CD4-positive, alpha-beta T cell treated with Interleukin-15 for 4 hours (primary cell): ENCODE measurements around the gene SCUBE1.

Experiments
- DNase-seq: peaks from one replicate; pipeline ENCODE4 v3.0.0-alpha.2; 2020; ENCODE audit warnings: low spot score

Gene SCUBE1

DNA sequence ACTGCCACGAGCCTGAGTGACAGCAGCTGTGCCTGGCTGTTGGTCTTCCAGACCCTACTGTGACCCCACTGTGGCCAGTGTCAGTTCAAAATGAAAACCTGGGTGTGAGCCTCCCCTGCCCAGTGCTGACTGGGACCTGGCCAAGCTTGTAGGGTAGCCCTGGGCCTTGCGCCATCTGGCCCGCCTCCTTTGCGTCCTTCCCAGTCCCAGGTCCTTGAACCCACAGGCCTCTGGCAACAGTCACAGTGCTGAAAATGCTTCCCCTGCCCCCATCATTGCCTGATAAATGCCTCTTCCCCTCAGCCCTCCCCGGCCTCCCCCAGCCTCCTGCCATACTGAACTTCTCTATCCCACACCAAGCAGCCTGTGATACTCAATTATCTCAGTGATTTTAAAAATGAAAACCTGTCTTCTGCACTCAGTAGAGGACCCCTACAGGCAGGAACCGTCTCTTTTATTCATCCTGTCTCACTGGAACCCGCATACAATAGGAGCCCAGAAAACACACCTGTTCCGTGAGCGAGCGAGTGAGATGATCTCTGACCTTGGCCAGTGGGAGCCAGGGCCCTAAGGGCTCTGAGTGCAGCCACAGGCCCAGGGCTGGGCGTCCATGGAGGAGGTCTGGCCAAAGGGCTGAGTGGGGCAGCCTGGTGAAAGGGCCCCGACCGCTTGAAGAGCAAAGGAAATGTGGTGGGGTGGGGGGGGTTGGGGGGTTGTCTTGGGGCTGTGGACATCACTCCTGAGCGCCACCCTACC lies 106.6 kb downstream of the SCUBE1 start:
- no peak for DNase-seq

DNA sequence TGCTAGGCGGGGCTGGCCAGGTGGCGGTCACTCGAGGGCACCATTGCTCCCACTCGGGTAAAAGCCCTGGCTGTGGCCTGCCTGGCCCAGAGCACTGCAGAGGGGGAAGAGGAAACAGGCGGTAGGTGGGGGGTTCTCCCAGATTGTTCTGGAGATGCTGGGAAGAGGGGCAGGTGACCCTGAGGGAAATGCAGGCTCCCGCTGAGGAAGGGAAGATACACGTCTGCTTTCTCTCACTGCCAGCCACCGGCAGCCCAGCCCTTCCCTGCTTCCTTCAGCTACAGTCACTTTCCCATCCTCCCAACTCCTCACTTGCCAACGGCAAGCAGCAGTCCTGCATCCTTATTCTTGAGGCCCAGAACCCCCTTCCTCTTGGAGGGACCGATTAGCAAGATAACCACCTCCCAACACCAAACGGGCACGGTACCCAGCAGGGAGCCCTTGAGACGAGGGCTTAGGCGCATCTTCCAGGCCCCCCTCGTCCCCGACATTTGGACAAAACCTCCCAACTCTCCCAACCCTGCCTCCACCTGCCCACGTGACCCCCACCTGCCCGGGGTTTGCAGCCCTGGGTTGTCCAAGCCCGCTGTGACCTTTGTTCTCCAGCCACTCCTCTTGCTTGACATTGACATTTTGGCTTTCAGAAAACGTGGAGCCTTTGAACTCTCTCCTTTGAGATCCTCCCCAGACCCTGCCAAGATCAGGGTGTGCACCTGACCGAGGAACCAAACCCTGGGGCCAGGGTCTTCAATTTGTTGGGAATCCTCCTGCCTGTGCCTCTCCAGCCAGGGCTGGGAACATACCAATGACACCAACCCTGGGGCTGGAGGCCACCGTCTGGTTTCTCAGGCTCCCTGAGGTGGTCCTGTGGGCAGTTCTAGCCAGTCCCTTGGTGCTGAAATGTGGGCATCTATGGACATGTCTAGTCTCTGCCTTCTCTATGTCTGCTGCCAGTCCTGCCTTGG lies 107.4 kb downstream of the SCUBE1 start:
- no peak for DNase-seq

DNA sequence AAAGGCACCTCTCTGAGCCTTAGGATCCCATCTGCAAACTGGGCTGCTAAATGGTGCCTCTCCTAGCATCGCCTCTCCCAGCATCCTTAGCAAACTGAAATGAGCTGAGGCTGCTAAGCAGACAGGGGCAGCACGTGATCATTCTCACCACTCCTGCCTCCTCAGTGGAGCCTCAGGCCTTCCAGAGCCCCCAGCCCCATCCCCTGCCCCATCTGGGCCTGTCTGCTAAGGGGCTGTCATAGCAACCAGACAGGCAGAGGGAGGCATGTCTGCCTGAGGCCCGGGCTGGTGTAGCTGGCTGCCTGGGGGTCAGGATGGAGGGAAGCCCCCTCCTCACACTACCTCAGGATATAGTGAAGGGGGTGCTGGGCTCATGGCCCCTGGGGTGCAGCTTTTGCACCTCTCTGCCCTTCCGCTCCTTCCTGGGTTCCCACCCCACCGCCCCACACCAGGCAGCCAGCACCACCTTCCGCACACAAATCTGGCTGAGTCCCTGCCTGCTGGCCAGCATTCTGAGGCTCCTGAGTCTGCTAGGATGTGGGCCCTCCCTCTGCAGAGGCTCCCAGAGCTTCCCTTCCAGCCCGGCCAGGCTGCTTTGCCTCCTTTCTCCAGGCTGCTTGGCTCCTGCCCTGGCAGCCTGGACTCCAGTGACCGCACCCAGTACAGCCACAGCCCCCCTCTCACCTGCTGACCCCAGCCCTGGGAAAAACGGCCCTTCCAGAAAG lies 108.7 kb downstream of the SCUBE1 start:
- DNase-seq = no peak

DNA sequence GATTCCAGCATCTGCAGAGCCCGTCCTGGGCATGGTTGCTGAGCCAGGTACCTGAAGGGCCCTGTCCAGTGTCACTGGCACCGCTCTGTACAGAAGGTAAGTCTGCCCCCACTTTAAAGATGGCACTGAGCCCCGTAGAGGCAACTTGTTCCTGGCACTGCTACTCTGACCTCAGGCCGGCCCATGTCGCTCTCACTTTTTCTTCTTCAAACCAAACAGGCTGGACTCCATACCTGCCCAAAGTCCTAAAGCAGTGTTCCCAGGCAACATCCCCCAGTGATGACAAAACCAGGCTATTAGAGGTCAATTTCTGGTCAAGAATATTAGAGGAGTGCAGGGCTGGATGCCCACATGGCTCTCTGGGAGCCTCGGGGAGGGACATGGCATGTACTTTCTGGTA lies 109.6 kb downstream of the SCUBE1 start:
- DNase-seq = no peak

DNA sequence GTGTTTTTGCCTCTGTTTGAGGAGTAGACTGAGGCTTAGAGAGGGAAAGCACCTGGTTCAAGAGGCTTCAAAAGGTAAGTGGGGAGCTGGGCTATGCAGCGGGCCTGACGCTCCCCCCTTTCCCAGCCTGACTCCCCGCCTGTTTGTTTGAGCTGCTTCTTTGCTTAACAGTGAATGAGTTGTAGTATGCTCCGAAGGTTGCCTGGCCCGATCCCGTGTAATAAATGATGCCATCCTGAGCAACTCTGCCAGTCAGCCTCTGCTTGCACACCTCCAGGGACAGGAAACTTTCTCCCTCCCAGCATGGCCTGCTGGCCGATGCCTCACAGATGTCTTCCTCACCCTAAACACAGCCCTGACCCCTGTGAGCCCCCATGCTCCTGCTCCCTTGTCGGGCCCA lies 110.7 kb downstream of the SCUBE1 start:
- DNase-seq = no peak

- no peak for DNase-seq
These were observed 111.5 kb downstream of the SCUBE1 start for GRCh38 chr22:43231724-43232034.

- peak; percentile 57 for DNase-seq
These were observed 112.0 kb downstream of the SCUBE1 start for GRCh38 chr22:43230971-43231723.

GRCh38 chr22:43230571-43230970 lies 112.6 kb downstream of the SCUBE1 start:
- DNase-seq = no peak

DNA sequence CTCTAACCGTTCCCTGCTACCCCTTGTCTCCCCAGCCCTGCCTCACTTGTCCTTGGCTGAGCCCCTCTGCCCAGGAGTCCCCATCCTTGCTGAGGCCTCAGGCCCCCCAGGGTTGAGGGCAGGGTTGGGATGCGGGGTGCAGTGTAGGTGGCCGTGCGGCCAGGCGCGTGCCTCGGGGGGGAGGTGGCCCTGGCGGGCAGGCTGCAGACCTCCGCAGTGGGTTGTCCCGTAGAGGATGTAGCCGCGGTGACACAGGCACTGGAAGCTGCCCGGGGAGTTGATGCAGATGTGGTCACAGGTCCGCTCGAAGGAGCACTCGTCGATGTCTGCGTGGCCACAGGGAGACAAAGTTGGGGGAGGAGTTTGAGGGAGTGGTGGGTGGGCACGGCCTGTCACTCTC lies 114.3 kb downstream of the SCUBE1 start:
- no peak for DNase-seq

- DNase-seq = no peak
These were observed 114.8 kb downstream of the SCUBE1 start for GRCh38 chr22:43228330-43228729.

DNA sequence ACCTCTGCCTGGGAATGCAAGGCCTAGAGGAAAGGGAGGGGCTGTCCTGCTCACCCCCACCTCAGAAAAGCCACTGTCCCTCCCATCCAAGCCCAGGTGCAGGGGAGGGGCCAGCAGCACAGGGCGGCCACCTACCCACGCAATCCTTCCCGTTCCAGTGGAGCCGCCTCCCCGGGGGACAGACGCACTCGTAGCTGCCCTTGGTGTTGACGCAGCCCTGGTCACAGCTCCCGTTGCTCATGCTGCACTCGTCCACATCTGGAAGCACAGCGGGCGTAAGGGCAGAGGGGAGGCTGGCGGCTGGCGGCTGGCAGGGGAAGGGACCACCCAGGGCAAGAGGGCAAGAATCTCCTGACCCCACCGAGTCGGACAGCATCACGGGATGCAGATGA lies 115.9 kb downstream of the SCUBE1 start:
- DNase-seq = no peak

- DNase-seq = no peak
These were observed 116.6 kb downstream of the SCUBE1 start for GRCh38 chr22:43226377-43227238.

- DNase-seq = no peak
These were observed 117.6 kb downstream of the SCUBE1 start for GRCh38 chr22:43225609-43226008.

DNA sequence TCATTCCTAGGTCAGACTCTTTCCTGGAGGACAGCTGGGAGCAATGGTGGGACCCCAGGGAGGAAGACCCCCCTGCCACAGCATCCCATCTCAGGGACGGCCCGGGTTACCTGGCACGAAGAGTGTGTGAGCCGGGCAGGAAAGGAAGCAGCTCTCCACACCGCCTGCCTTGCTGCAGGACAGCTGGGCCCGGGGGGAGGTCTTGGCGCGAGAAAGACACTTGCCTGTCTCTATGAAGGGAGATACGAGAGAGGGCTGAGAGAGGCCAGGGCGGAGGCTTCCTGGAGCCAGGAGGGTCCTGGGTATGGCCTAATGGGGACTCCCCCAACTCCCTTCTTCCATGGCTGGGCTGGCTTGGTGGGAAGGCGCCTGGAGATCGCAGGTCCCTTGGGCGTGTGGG lies 120.2 kb downstream of the SCUBE1 start:
- DNase-seq = no peak

GRCh38 chr22:43222262-43222661 lies 120.9 kb downstream of the SCUBE1 start:
- DNase-seq = no peak

DNA sequence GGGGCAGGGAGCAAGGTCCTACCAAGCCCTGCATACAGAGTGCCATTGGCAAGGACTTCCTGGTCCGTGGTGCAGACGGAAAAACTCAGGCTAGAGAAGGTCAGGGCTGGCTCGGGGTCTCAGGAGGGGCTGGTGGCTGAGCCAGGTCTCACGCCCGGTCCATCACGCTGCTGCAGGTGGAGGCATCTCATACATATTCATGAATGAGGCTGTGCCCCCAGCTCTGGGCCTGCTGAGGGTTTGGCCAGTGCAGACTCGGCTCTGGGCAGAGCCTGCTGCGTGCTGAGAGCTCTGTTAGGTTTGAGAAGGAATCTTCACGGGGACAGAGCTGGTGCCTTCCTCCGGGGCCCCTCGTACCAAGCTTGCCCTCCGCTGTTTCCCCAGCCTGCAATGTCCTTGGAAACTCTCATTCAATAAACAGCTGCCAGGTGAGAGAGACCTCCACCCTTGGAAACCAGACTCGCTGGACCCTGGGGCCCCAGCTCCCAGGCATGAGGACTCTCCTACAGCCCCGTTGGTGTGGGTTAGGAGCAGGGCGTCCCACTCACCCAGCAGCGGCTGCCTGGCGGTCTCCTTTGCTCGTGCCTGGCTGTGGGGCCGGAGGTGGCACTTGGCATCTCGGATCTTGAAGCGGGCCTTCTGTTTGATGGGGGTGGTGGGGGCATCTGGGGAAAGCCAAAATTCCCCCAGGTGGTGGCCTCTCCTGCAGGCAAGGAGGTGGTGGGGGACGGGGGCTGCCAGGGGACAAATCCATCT lies 122.4 kb downstream of the SCUBE1 start:
- no peak for DNase-seq

DNA sequence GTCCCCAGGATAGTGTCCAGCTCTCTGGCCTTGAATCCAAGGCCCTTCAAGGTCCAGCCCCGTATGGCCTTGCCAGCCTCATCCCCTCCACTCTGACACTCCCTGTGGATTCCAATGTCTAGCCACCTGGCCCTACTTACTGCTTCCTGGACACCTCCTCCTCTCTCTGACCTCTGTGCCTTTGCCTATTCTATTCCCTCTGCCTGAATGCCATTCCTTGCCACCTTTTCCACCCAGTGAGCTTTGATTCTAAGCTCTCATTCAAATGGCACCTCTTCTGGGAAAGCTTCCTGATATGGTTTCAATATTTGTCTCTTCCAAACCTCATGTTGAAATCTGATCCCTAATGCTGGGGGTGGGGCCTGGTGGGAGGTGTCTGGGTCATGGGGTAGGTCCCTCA lies 124.4 kb downstream of the SCUBE1 start:
- DNase-seq = no peak

GRCh38 chr22:43217285-43218030 lies 125.7 kb downstream of the SCUBE1 start:
- DNase-seq = no peak

GRCh38 chr22:43216738-43217137 lies 126.4 kb downstream of the SCUBE1 start:
- DNase-seq = no peak

GRCh38 chr22:43213962-43214361 lies 129.2 kb downstream of the SCUBE1 start:
- no peak for DNase-seq
